T-helper 1 cell (primary cell): ENCODE measurements around the gene TEKTIP1.
A peak's percentile ranks its signal among the peaks of the same experiment; 100 is the strongest.

Experiments used
- DNase-seq, 5 donors: peaks; one replicate each; pipeline ENCODE4 v3.0.0-alpha.2; 2012 to 2020

TEKTIP1 gene

DNA sequence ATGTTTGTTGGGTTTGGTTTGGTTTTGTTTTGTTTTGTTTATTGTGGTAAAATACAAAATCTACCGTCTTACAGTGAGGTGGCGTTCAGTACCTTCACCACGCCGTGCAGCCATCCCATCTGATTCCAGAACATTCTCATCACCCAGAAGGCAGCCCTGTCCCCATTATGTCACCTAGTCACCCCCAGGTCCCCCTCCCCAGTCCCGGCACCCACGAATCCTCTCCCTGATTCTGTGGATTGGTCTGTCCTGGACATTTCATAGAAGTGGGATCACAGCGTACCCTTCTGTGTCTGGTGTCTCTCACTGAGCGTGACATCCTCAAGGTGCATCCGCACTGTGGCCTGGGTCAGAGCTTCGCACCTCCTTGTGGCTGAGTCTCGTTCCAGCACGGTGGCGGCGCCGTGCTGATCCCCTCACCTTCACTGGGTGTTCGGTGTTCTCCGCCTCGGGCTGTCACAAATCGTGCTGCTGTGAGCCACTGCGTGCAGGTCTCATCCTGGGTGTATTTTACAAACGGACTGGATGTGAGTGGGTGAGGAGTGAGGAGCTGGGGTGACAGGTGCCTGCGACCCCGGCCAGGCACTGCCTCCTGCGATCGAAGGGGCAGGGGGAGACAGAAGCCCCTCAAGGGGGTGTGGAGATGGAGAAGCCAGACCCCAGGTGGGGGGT lies 580 bp upstream of the TEKTIP1 start:
- no peak for DNase-seq

DNA sequence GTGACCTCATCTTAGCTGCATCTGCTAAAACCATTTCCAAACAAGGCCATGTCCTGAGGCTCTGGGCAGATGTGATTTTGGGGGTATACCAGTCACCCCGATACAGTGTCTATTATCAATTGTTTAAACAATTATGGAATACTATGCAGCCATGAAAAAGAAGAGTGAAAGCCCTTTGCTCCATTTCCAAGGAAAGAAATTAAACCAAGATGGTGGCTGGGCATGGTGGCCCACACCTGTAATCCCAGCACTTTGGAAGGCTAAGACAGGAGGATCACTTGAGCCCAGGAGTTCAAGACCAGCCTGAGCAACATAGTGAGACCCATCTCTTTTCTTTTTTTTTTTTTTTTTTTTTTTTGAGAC lies 763 bp downstream of the TEKTIP1 start:
- no peak for DNase-seq

- DNase-seq: no peak
These were observed 4.4 kb downstream of the TEKTIP1 start for GRCh38 chr19:3543150-3544057.

DNA sequence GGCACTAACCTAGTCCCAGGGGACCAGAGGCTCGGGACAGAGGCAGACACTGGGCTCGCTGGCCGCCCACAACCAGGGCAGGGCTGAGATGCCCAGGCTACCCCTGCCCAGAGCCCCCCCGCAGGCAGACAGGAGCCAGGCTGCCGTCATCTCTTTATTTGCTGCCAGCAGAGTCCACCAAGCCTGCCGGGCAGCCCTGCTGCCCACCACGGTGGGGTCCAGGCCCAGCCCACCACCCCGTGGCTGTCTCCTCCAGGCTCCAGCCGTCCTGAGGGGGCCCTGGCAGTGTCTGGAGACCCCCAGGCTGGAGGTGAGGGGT lies 5.0 kb downstream of the TEKTIP1 start:
- no peak for DNase-seq

GRCh38 chr19:3544742-3545668 lies 6.0 kb downstream of the TEKTIP1 start:
- DNase-seq: peak; percentile 48 to 73 (median 66)

DNA sequence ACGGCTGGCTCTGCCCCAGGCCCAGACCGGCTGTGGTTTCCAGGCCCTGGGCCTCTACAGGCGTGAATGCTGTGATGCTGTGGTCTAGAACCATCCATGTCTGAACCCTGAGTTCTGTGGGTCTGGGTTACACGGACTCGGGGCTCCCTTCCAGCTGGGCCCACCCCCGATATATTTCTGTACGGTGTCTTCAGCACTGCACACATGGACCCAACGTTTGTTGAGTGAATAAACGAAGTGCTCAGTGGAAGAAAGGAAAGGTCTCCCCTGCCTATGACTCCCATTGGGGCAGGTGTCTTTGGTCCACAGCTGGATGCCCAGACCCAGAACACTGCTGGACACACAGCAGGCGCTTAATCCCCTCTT lies 6.7 kb downstream of the TEKTIP1 start:
- no peak for DNase-seq

DNA sequence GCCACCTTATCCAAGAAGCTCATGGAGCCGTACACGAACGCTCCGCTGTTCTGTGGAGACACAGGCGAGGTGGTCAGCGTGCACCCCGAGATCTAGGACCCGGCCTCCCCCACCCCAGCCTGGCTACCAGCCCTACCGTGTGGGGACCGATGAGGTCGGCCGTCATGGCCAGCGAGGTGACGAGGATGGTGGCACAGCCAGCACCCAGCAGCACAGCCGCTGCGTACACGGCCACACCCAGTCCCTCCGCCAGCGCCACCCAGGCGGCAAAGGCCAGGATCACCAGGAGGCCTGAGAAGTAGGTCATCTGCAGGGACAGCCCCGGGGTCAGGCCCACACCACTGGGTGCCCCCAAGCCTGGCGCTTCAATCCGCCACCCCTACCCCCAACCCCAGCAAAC lies 7.1 kb downstream of the TEKTIP1 start:
- DNase-seq: no peak

GRCh38 chr19:3547301-3547731 lies 8.3 kb downstream of the TEKTIP1 start:
- DNase-seq: no peak

- DNase-seq: no peak
These were observed 8.9 kb downstream of the TEKTIP1 start for GRCh38 chr19:3547767-3548282.

GRCh38 chr19:3548606-3549005 lies 9.6 kb downstream of the TEKTIP1 start:
- no peak for DNase-seq

GRCh38 chr19:3549816-3550215 lies 10.8 kb downstream of the TEKTIP1 start:
- no peak for DNase-seq

DNA sequence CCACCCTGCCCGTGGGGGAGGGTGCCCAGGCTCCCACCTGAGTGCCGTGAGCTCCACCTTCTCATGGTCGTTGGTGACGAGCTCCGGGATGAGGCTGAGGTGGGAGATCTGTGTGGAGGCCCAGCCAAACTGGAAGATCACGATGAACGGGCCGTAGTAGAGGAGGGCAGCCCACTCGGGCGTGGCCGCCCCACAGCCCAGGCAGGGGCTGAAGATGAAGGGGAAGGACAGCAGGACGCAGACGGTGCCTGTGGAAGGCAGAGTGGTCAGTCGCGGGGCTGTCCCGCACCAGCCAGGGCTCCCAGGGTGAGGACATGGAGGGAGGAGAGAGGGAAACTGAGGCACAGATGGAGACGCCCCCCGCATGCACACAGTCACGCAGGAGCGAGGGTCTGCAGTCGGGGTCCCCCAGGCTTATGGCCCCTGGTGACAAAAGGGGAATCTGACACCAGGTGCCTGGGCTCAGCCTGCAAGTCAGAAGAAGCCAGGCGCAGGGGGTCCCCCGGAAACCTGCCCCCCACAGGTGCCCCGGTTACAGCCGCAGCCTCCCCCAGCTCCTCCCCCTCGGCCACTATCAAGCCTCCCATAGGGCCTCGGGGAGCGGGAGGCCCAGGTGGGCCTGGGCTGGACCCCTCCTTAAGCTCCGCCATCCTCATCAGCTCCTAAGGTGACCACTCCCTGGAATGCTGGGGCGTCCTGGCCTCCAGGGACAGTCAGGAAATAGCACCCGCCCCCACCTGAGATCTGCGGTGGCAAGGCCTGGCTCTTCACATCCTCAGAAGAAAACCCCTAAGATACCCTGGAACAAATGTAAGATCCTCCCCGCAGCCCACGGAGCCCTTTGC lies 12.2 kb downstream of the TEKTIP1 start:
- no peak for DNase-seq

- no peak for DNase-seq
These were observed 12.8 kb downstream of the TEKTIP1 start for GRCh38 chr19:3551792-3552095.

DNA sequence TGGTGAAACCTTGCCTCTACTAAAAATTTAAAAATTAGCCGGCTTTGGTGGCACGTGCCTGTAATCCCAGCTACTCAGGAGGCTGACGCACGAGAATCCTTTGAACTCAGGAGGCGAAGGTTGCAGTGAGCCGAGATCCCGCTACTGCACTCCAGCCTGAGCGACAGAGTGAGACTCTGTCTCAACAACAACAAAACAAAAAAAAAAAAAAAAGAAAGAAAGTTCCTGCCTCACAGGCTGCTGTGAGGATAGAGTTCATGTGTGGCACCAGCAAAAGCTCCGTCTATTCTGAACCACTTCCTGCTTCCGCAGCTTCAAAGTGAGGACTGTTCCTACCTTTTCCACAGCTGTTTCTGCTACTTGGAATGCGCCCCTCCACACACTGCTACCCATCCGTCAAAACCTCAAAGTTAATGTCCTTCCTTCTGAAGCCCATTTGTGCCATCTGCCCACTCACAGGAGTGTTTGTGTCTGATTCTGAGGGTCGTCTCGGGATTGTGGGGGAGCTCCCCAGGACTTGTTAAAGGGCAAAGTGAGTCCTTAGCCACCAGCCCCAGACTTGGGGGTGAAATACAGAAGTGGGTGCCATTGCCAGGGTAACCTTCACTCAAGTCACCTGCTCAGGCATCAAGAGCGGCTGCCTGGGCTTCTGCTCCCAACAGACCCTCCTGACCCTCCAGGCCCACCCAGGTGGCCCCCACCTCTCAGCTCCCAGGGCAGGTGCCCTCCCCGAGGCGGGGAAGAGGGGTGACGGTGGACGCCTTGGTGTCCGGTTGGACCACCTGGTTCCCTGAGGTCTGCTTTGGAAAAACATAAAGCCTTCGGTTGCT lies 15.5 kb downstream of the TEKTIP1 start:
- peak in 4 of 5 donors; percentile 42 to 65 (median 46) for DNase-seq

GRCh38 chr19:3555653-3556422 lies 16.9 kb downstream of the TEKTIP1 start:
- DNase-seq: no peak

- no peak for DNase-seq
These were observed 17.5 kb downstream of the TEKTIP1 start for GRCh38 chr19:3556423-3556977.

DNA sequence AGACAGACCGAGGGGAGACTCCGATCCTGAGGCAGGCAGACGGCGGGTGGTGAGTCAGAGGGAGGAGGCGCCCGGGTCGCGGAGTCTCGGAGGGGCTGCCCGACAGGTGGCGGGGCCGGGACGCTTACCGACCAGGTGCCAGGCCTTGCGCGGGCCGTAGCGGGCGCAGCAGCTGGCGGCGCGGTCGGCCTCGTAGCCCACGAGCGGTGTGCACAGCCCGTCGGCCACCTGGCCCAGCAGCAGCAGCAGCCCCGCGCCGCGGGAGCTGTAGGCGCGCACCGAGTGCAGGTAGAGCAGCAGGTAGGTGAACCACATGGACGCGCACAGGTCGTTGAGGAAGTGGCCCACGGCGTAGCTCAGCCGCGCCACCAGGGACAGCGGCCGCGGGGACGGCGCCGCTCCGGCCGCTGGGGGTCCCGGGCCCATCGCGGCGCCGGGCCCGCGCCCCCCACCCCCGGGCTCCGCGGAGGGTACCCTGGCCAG lies 18.0 kb downstream of the TEKTIP1 start:
- DNase-seq: peak; percentile 33 to 70 (median 54)

DNA sequence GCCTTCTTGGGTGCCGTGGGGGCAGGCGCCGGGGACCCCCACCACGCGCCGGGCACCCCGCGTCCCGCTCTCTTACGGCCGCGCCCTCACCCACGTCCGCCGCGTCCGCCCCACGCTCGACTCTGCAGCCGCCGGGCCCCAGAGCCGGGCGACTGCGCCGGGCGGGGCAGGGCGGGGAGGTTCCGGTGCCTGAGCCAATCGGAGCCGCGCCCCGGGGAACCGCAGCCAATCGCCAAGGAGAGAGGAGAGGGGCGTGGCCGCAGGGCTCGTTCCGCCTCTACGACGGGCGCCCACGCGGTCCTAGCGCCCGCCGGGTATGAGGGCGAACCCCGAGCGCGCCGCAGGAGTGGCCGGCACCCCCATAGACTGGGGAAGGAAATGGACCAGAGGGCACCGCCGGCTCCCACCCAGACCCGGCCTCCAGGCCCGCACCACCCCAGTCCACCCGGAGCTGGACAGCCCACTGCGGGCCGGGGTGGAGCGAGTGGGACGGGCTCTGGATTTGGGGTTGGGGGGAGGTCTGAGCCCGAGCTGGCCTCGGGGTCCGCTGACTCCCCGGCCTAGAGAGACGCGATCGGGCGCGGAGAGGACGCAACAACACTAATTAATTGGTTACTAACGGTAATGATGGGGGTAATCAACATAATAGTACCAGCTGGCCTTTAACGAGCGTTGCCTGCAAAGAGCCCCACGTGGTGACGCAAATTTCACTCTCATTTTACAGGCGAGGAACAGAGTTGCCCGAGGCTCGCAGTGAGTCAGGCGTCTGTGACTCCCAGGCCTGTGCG lies 18.7 kb downstream of the TEKTIP1 start, which contains the start of gene MFSD12:
MFSD12 (minus strand) TSS at position 126 of the 788 bp plus-strand sequence. CDS start 183 bp downstream, outside the sequence.
- DNase-seq: peak; percentile 85 to 93 (median 90)
